Measurements from ENCODE around the gene FBXO42. TPM values are rescaled to one million over a fixed set of nuclear protein-coding genes. Genes with fewer than 3 reads are reported as not detected.

The FBXO42 gene
- polyA plus RNA-seq, 2 of the 4 experiments (the other 2 are of a cell fraction): 4.7 to 12.4 TPM

- TF ChIP-seq RAD21 (conservative IDR thresholded peaks at IDR 0.05 in 1 of 2, IDR thresholded peaks at IDR 0.05 in 1 of 2) (0 out of 5 replicates have a peak, but pooled peaks of 1 of the 2 experiments have one; percentile 11), ZC3H11A (IDR thresholded peaks at IDR 0.05) (no peak), FOXS1 (CRISPR knock-in tag; IDR thresholded peaks at IDR 0.05) (no peak), USF2 (IDR thresholded peaks at IDR 0.05) (no peak), HEYL (CRISPR knock-in tag; IDR thresholded peaks at IDR 0.05) (no peak), NR3C1 (IDR thresholded peaks at IDR 0.05) (no peak), ELK1 (IDR thresholded peaks at IDR 0.05; ENCODE audit: low read depth, low read length) (no peak), MAFK (IDR thresholded peaks at IDR 0.05; ENCODE audit: partially characterized antibody) (no peak), NFE2L2 (conservative IDR thresholded peaks at IDR 0.05; ENCODE audit: low read length) (no peak), RFX5 (IDR thresholded peaks at IDR 0.05) (no peak), RCOR1 (IDR thresholded peaks at IDR 0.05; ENCODE audit: low read depth, low read length) (no peak), EHF (CRISPR knock-in tag; IDR thresholded peaks at IDR 0.05) (no peak), CBX8 (IDR thresholded peaks at IDR 0.05) (no peak), ATOH8 (CRISPR knock-in tag; IDR thresholded peaks at IDR 0.05; ENCODE audit: low read depth) (no peak), PHF8 (IDR thresholded peaks at IDR 0.05; ENCODE audit: borderline replicate concordance, low read depth) (peak; percentile 40), CEBPB (IDR thresholded peaks at IDR 0.05) (no peak), ESRRA (IDR thresholded peaks at IDR 0.05; ENCODE audit: borderline replicate concordance, low read length) (no peak), MAZ (IDR thresholded peaks at IDR 0.05; ENCODE audit: borderline replicate concordance, low read depth, low read length) (no peak), KDM1A (IDR thresholded peaks at IDR 0.05; ENCODE audit: low read depth) (no peak), GATA3 (IDR thresholded peaks at IDR 0.05; ENCODE audit: borderline replicate concordance) (no peak)
- TF ChIP-seq, protein P1, sequence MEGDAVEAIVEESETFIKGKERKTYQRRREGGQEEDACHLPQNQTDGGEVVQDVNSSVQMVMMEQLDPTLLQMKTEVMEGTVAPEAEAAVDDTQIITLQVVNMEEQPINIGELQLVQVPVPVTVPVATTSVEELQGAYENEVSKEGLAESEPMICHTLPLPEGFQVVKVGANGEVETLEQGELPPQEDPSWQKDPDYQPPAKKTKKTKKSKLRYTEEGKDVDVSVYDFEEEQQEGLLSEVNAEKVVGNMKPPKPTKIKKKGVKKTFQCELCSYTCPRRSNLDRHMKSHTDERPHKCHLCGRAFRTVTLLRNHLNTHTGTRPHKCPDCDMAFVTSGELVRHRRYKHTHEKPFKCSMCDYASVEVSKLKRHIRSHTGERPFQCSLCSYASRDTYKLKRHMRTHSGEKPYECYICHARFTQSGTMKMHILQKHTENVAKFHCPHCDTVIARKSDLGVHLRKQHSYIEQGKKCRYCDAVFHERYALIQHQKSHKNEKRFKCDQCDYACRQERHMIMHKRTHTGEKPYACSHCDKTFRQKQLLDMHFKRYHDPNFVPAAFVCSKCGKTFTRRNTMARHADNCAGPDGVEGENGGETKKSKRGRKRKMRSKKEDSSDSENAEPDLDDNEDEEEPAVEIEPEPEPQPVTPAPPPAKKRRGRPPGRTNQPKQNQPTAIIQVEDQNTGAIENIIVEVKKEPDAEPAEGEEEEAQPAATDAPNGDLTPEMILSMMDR (IDR thresholded peaks at IDR 0.05): peak; percentile 28; the same call in 2 of the 3 replicates
- TF ChIP-seq, protein P2, sequence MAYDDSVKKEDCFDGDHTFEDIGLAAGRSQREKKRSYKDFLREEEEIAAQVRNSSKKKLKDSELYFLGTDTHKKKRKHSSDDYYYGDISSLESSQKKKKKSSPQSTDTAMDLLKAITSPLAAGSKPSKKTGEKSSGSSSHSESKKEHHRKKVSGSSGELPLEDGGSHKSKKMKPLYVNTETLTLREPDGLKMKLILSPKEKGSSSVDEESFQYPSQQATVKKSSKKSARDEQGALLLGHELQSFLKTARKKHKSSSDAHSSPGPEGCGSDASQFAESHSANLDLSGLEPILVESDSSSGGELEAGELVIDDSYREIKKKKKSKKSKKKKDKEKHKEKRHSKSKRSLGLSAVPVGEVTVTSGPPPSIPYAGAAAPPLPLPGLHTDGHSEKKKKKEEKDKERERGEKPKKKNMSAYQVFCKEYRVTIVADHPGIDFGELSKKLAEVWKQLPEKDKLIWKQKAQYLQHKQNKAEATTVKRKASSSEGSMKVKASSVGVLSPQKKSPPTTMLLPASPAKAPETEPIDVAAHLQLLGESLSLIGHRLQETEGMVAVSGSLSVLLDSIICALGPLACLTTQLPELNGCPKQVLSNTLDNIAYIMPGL (CRISPR knock-in tag; IDR thresholded peaks at IDR 0.05; ENCODE audit: borderline replicate concordance): no peak
Observed at GRCh38 chr1:16351994-16352841, at the start of gene FBXO42 (continued).
